Measurements from ENCODE around the gene CCDC170. TPM values are rescaled to one million over a fixed set of nuclear protein-coding genes. Genes with fewer than 3 reads are reported as not detected.
A peak's percentile ranks its signal among the peaks of the same experiment; 100 is the strongest.

The CCDC170 gene
- total RNA-seq, 1 donor from 2014 or later, result not detected

GRCh38 chr6:151617539-151617938 is 123.7 kb downstream of the CCDC170 start:
- DNase-seq (ENCODE audit: low read depth), result no peak

GRCh38 chr6:151618717-151619116 is 124.9 kb downstream of the CCDC170 start:
- DNase-seq (ENCODE audit: low read depth), result no peak

GRCh38 chr6:151620179-151620578 is 126.4 kb downstream of the CCDC170 start:
- DNase-seq (ENCODE audit: low read depth), result no peak

- no peak for DNase-seq (ENCODE audit: low read depth)
Measured at GRCh38 chr6:151624071-151624470, 130.3 kb downstream of the CCDC170 start.

- DNase-seq (ENCODE audit: low read depth), result no peak
Measured at GRCh38 chr6:151624481-151624880, 130.7 kb downstream of the CCDC170 start.

- no peak for DNase-seq (ENCODE audit: low read depth)
Measured at GRCh38 chr6:151624900-151625536, 131.2 kb downstream of the CCDC170 start.

- DNase-seq (ENCODE audit: low read depth), result no peak
Measured at GRCh38 chr6:151627689-151628444, 134.1 kb downstream of the CCDC170 start.

- no peak for DNase-seq (ENCODE audit: low read depth)
Measured at GRCh38 chr6:151629791-151630190, 136.0 kb downstream of the CCDC170 start.

- peak; percentile 16 for DNase-seq (ENCODE audit: low read depth)
Measured at GRCh38 chr6:151630387-151630786, 136.6 kb downstream of the CCDC170 start.

- peak; percentile 60 for DNase-seq (ENCODE audit: low read depth)
Measured at GRCh38 chr6:151630991-151631655, 137.3 kb downstream of the CCDC170 start.

GRCh38 chr6:151632415-151632987 is 138.7 kb downstream of the CCDC170 start:
- no peak for DNase-seq (ENCODE audit: low read depth)

- peak; percentile 37 for DNase-seq (ENCODE audit: low read depth)
Measured at GRCh38 chr6:151633526-151634335, 139.9 kb downstream of the CCDC170 start.

GRCh38 chr6:151634336-151634720 is 140.5 kb downstream of the CCDC170 start:
- DNase-seq (ENCODE audit: low read depth), result no peak

- no peak for DNase-seq (ENCODE audit: low read depth)
Measured at GRCh38 chr6:151635741-151636140, 141.9 kb downstream of the CCDC170 start.

- no peak for DNase-seq (ENCODE audit: low read depth)
Measured at GRCh38 chr6:151637814-151638213, 144.0 kb downstream of the CCDC170 start.

GRCh38 chr6:151639750-151640149 is 145.9 kb downstream of the CCDC170 start:
- DNase-seq (ENCODE audit: low read depth), result no peak

- no peak for DNase-seq (ENCODE audit: low read depth)
Measured at GRCh38 chr6:151641028-151641427, 147.2 kb downstream of the CCDC170 start.

GRCh38 chr6:151647976-151648639 is 154.3 kb downstream of the CCDC170 start:
- DNase-seq (ENCODE audit: low read depth), result peak; percentile 48

- DNase-seq (ENCODE audit: low read depth), result no peak
Measured at GRCh38 chr6:151649835-151650234, 156.0 kb downstream of the CCDC170 start.

GRCh38 chr6:151651639-151652038 is 157.8 kb downstream of the CCDC170 start:
- DNase-seq (ENCODE audit: low read depth), result no peak

GRCh38 chr6:151652325-151652724 is 158.5 kb downstream of the CCDC170 start:
- no peak for DNase-seq (ENCODE audit: low read depth)

All from myocyte (in vitro differentiated cells).